ENCODE data around the gene STMND1. TPM values are rescaled to one million over a fixed set of nuclear protein-coding genes. Genes with fewer than 3 reads are reported as not detected.
A peak's percentile ranks its signal among the peaks of the same experiment; 100 is the strongest.

STMND1 gene
- total and polyA plus RNA-seq, 2 experiments from 2014 or later, result not detected

GRCh38 chr6:17152703-17153102, 50.9 kb downstream of the STMND1 start:
- no peak for TF ChIP-seq CTCF (IDR thresholded peaks at IDR 0.05; ENCODE audit: low read depth, low read length)
- Histone ChIP-seq H3K4me3 (no peak overlapping the region), H3K27ac (no peak overlapping the region), H3K27me3 (no peaks in the 10 kb centered on the region), H3K9me3 (ENCODE audit: low read depth) (no peaks in the 10 kb centered on the region), H3K4me1 (ENCODE audit: low read depth) (peaks cover 5% of the 10 kb centered on the region), H3K36me3 (no peaks in the 10 kb centered on the region)
- DNase-seq (ENCODE audit: low read depth in 1 of 2, low spot score in 1 of 2), result no peak

DNA sequence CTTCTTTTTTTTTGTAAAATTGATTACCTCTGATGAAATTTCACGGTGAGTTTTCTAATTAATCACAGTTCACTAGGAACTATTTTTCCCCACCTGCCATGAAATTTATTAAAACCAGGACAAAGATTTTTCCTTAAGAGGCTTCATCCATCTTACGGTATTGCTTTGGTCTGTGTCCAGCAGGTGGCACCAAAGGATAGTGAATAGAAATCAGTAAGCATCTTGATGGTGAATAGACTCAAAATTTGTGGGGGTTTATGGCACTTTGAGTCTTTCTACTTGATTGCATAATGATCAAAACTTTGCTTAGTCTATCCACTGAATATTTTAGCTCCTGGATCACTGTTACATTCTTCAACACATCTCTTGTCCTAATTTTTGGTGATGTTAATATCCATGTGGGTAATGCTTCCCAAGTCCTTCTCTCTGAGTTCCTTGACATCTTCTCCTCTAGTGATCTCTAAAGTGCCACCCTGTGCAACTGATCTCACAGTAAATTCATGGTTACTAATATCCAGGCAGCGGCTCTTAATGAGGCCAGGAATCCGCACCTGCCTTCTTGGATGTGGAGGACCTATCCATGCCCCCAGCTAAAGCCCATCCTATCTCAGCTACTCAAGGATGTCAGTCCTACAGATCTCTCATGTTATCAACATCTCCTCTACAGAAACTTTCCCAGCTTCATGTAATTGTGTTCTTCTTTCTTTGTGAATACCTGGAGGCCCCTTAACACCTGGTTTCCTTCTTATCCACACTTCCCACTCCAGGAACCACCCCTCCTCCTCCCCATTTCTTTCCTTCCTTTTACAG, 54.5 kb downstream of the STMND1 start:
- H3K4me1 ChIP-seq (ENCODE audit: low read depth), result peaks cover 5% of the 10 kb centered on the region
- H3K27me3 ChIP-seq, result no peaks in the 10 kb centered on the region
- H3K36me3 ChIP-seq, result no peaks in the 10 kb centered on the region
- no peaks in the 10 kb centered on the region for H3K9me3 ChIP-seq (ENCODE audit: low read depth)
- DNase-seq (ENCODE audit: low read depth in 1 of 2, low spot score in 1 of 2), result peak; percentile 85 to 90
- H3K4me3 ChIP-seq, result no peak overlapping the region
- TF ChIP-seq CTCF (IDR thresholded peaks at IDR 0.05; ENCODE audit: low read depth, low read length), result peak; percentile 77
- H3K27ac ChIP-seq, result no peak overlapping the region

GRCh38 chr6:17156966-17157365, 55.1 kb downstream of the STMND1 start:
- H3K27ac ChIP-seq, result no peak overlapping the region
- no peaks in the 10 kb centered on the region for H3K36me3 ChIP-seq
- no peak overlapping the region for H3K4me3 ChIP-seq
- DNase-seq (ENCODE audit: low read depth in 1 of 2, low spot score in 1 of 2), result no peak
- no peak for TF ChIP-seq CTCF (IDR thresholded peaks at IDR 0.05; ENCODE audit: low read depth, low read length)
- H3K9me3 ChIP-seq (ENCODE audit: low read depth), result no peaks in the 10 kb centered on the region
- peaks cover 5% of the 10 kb centered on the region for H3K4me1 ChIP-seq (ENCODE audit: low read depth)
- H3K27me3 ChIP-seq, result no peaks in the 10 kb centered on the region

- Histone ChIP-seq H3K27ac (no peak overlapping the region), H3K9me3 (ENCODE audit: low read depth) (no peaks in the 10 kb centered on the region), H3K36me3 (no peaks in the 10 kb centered on the region), H3K4me3 (no peak overlapping the region), H3K4me1 (ENCODE audit: low read depth) (peaks cover 5% of the 10 kb centered on the region), H3K27me3 (no peaks in the 10 kb centered on the region)
- no peak for TF ChIP-seq CTCF (IDR thresholded peaks at IDR 0.05; ENCODE audit: low read depth, low read length)
- no peak for DNase-seq (ENCODE audit: low read depth in 1 of 2, low spot score in 1 of 2)
These were observed 55.8 kb downstream of the STMND1 start for GRCh38 chr6:17157617-17158016.

DNA sequence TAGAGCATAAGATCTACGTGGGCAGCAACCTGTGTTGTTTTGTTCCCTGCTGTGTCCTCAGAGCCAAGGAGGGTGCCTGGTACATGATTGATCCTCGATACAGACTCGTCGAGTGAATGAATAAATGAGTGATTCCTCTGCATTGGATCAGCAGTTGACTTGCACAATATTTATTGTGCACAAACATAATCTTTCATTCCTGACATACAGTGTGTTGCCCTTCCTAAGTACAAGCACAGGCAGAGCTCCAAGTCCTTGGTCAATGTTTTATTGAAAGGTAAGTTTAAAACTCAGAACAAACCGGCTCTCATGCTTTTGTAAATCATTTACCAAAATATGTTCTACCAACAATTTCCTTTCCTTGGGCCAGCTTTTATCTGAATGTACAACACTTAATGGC, 57.4 kb downstream of the STMND1 start:
- Histone ChIP-seq H3K36me3 (no peaks in the 10 kb centered on the region), H3K4me1 (ENCODE audit: low read depth) (peaks cover 5% of the 10 kb centered on the region), H3K27me3 (no peaks in the 10 kb centered on the region), H3K4me3 (no peak overlapping the region), H3K27ac (no peak overlapping the region), H3K9me3 (ENCODE audit: low read depth) (no peaks in the 10 kb centered on the region)
- TF ChIP-seq CTCF (IDR thresholded peaks at IDR 0.05; ENCODE audit: low read depth, low read length), result no peak
- no peak for DNase-seq (ENCODE audit: low read depth in 1 of 2, low spot score in 1 of 2)

All from cardiac muscle cell (in vitro differentiated cells and primary cell).